Cardiac muscle cell (in vitro differentiated cells and primary cell): ENCODE results near the gene CPLANE2. TPM values are rescaled to one million over a fixed set of nuclear protein-coding genes. Genes with fewer than 3 reads are reported as not detected.

Experiments
- DNase-seq, 2 donors: peaks; one replicate each; pipeline versions ENCODE4 v3.0.0 to v3.0.0-alpha.2; 2010 to 2017; ENCODE audit warnings: low read depth in 1 of 2, low spot score in 1 of 2
- H3K27ac ChIP-seq: fragments of 200-600 bp; sonication (generic); 2 replicates; pipeline ENCODE4 v1.5.1; 2016
- H3K27me3 ChIP-seq: fragments of 200-600 bp; sonication (generic); 2 replicates; pipeline ENCODE4 v1.6.0; 2016; ENCODE audit warnings: control low read depth
- H3K36me3 ChIP-seq: fragments of 200-600 bp; sonication (generic); 2 replicates; pipeline ENCODE4 v1.5.1; 2016; ENCODE audit warnings: control low read depth
- H3K4me1 ChIP-seq: fragments of 200-600 bp; sonication (generic); 2 replicates; pipeline ENCODE4 v1.8.1; 2017; ENCODE audit warnings: low read depth, mild to moderate bottlenecking, mixed run types
- H3K4me3 ChIP-seq: fragments of 200-600 bp; sonication (generic); 2 replicates; pipeline ENCODE4 v1.5.1; 2016; ENCODE audit warnings: mild to moderate bottlenecking
- H3K9me3 ChIP-seq: fragments of 200-600 bp; sonication (generic); 2 replicates; pipeline ENCODE4 v1.5.1; 2017; ENCODE audit warnings: low read depth, mild to moderate bottlenecking, control low read depth
- CTCF ChIP-seq: IDR thresholded peaks from 2 replicates; pipeline ENCODE4 v1.5.1; 2012; ENCODE audit warnings: low read depth, mild to moderate bottlenecking, low read length
- polyA plus RNA-seq: library from polyadenylated mRNA; unstranded; fragments of >200 nt; fragmentation: Nextera tagmentation; extraction: Ambion mirVana; gene quantifications from 2 replicates; pipeline ENCODE4 v1.2.1, GENCODE V29; 2016
- total RNA-seq: library from RNA; depleted of rRNA; stranded (reverse); fragments of >200 nt; gene quantifications from 2 replicates; pipeline ENCODE4 v1.2.3, GENCODE V29; 2016

CPLANE2 gene
- total and polyA plus RNA-seq, 2 experiments from 2014 or later, result 9.1 to 26.5 TPM

- no peak for DNase-seq
- no peaks in the 10 kb centered on the region for H3K4me1 ChIP-seq
- no peaks in the 10 kb centered on the region for H3K27me3 ChIP-seq
- no peaks in the 10 kb centered on the region for H3K36me3 ChIP-seq
- TF ChIP-seq CTCF, result no peak
- no peak overlapping the region for H3K27ac ChIP-seq
- H3K4me3 ChIP-seq, result no peak overlapping the region
- no peaks in the 10 kb centered on the region for H3K9me3 ChIP-seq
Observed at GRCh38 chr1:16189921-16190621, 46.9 kb downstream of the CPLANE2 start.

DNA sequence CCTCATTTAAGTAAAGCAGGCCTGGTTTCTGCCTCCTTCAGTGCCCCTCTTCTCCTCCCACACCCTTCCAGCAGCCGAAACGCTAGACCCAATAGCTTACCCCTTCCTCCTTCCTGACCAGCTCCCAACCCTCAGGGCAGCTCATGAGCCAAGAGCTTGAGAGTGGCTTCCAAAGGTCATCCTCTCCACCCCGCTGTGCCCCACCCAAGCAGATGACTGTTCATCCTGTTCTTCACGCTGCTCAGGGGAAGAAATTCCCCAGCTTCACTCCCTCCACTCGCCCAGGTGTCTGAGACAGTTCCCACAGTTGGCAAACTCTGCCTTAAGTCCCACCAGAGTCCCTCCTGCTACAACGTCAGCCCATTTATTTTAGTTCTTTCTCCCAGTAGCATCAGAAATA, 48.0 kb downstream of the CPLANE2 start:
- no peaks in the 10 kb centered on the region for H3K36me3 ChIP-seq
- no peak for DNase-seq
- no peak overlapping the region for H3K4me3 ChIP-seq
- H3K27ac ChIP-seq, result no peak overlapping the region
- no peak for TF ChIP-seq CTCF
- H3K27me3 ChIP-seq, result no peaks in the 10 kb centered on the region
- H3K9me3 ChIP-seq, result no peaks in the 10 kb centered on the region
- no peaks in the 10 kb centered on the region for H3K4me1 ChIP-seq

GRCh38 chr1:16187748-16188401, 49.1 kb downstream of the CPLANE2 start:
- Histone ChIP-seq H3K27me3 (no peaks in the 10 kb centered on the region), H3K4me1 (no peaks in the 10 kb centered on the region), H3K36me3 (no peaks in the 10 kb centered on the region), H3K4me3 (no peak overlapping the region), H3K27ac (no peak overlapping the region), H3K9me3 (no peaks in the 10 kb centered on the region)
- TF ChIP-seq CTCF, result peak; percentile 97
- DNase-seq, result peak; percentile 77 to 87

DNA sequence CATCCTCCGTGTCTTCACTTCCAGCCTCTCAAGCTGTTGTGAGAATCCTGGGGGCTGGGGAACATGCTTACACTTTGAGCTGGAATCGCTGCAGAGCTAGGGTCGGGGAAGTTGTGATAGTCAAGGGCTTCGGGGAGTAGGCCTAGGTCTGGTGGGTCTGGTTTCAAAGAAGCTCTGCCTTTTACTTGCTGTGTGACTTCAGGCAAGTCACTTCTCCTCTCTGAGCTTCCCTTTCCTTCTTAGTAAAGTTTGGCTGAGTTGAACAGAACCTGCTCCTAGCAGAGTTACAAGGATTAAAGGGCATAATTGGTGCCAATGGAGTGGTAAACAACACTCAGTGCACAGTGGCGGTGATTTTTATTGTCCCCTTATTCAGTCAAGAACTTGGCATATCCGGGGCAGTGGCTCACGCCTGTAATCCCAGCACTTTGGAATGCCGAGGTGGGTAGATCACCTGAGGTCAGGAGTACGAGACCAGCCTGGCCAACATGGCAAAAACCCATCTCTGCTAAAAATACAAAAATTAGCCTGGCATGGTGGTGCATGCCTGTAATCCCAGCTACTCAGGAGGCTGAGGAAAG, 50.2 kb downstream of the CPLANE2 start:
- TF ChIP-seq CTCF, result no peak
- no peak for DNase-seq
- Histone ChIP-seq H3K4me1 (peaks cover 4% of the 10 kb centered on the region), H3K27me3 (no peaks in the 10 kb centered on the region), H3K9me3 (no peaks in the 10 kb centered on the region), H3K27ac (no peak overlapping the region), H3K4me3 (no peak overlapping the region), H3K36me3 (no peaks in the 10 kb centered on the region)

GRCh38 chr1:16184557-16185303, 52.3 kb downstream of the CPLANE2 start:
- no peak for DNase-seq

More at GRCh38 chr1:16184557-16185303, 52.3 kb downstream of the CPLANE2 start:
- Histone ChIP-seq H3K27me3 (no peaks in the 10 kb centered on the region), H3K36me3 (no peaks in the 10 kb centered on the region), H3K4me3 (no peak overlapping the region), H3K4me1 (peaks cover 7% of the 10 kb centered on the region), H3K27ac (no peak overlapping the region), H3K9me3 (no peaks in the 10 kb centered on the region)
- no peak for TF ChIP-seq CTCF
